Measurements from ENCODE around the gene CROCC. TPM values are rescaled to one million over a fixed set of nuclear protein-coding genes. Genes with fewer than 3 reads are reported as not detected.

The CROCC gene
- total RNA-seq, 1 donor from 2014 or later, result 27.0 TPM

DNA sequence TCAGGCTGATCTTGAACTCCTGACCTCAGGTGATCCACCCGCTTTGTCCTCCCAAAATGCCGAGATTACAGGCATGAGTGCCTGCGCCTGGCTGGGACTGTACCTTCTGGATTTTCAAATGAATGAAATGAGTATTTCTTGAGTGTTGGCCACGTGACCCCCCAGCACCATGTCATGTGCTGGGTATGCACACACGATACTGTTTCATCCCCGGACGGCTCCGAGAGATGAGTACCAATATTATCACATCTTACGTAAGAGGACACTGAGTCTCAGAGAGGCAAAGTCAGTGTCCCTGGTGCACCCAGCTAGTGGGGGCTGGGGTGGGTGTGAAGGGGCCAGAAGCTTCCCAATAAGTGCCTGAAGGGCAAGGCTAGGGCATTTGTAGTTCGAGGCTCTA is 780 bp upstream of the CROCC start:
- no peaks in the 10 kb centered on the region for H3K36me3 ChIP-seq
- no peak overlapping the region for H3K27ac ChIP-seq
- H3K9me3 ChIP-seq, result no peaks in the 10 kb centered on the region
- intact Hi-C loops (cut with DNase I), result no loop called here
- H3K4me1 ChIP-seq, result no peaks in the 10 kb centered on the region
- H3K27me3 ChIP-seq, result no peaks in the 10 kb centered on the region
- no peak for DNase-seq (ENCODE audit: low spot score in 2 of 2)
- TF ChIP-seq, protein P1, sequence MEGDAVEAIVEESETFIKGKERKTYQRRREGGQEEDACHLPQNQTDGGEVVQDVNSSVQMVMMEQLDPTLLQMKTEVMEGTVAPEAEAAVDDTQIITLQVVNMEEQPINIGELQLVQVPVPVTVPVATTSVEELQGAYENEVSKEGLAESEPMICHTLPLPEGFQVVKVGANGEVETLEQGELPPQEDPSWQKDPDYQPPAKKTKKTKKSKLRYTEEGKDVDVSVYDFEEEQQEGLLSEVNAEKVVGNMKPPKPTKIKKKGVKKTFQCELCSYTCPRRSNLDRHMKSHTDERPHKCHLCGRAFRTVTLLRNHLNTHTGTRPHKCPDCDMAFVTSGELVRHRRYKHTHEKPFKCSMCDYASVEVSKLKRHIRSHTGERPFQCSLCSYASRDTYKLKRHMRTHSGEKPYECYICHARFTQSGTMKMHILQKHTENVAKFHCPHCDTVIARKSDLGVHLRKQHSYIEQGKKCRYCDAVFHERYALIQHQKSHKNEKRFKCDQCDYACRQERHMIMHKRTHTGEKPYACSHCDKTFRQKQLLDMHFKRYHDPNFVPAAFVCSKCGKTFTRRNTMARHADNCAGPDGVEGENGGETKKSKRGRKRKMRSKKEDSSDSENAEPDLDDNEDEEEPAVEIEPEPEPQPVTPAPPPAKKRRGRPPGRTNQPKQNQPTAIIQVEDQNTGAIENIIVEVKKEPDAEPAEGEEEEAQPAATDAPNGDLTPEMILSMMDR (IDR thresholded peaks at IDR 0.05), result no peak
- H3K4me3 ChIP-seq, result no peak overlapping the region

DNA sequence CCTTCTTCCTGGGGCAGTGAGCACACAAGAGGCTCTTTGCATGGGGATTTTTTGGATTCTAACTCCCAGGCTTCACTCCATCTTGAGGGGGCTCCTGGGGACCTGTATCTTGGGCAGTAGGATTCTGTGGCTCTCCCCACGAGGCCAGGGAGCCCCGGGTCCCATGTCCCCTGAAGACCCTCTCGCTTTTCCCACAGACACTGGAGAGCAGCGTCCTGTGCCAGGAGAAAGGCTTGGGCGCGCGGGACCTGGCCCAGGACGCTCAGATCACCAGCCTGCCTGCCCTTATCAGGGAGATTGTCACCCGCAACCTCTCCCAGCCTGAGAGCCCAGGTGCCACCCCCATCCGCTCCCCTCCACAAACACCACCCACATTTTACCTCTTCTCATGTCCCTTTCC is 735 bp downstream of the CROCC start:
- no peaks in the 10 kb centered on the region for H3K9me3 ChIP-seq
- H3K27ac ChIP-seq, result no peak overlapping the region
- no peaks in the 10 kb centered on the region for H3K4me1 ChIP-seq
- no peak for DNase-seq (ENCODE audit: low spot score in 2 of 2)
- no peaks in the 10 kb centered on the region for H3K27me3 ChIP-seq
- no peak overlapping the region for H3K4me3 ChIP-seq
- intact Hi-C loops (cut with DNase I), result no loop called here
- TF ChIP-seq, protein P1 (IDR thresholded peaks at IDR 0.05), result no peak
- no peaks in the 10 kb centered on the region for H3K36me3 ChIP-seq

DNA sequence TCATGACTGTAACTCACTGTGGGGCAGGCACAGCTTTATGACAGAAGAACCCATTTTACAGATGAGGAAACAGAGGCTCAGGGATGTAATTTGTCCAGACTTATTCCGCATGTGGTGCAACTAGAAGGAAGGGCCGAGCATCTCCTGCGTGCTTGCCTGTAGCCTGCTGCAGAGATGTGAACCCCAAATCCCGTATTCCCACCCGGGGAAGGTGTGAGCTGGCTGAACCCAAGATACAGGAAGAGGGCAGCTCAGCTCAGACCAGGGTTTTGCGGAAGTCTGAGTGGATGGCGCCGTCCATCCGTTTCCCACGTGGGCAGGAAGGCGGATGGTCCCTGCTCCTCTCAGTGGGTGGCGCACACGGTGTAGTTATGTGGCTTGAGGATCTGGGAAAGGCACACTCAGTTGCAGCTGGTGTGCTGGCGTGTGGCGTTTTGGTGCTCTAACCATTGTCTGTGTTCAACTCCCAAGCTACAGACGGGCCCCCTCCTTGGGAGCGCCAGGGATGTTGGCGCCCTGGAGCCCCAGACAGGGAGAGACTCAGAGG is 1.2 kb downstream of the CROCC start:
- TF ChIP-seq, protein P1 (IDR thresholded peaks at IDR 0.05), result no peak
- no peak for DNase-seq (ENCODE audit: low spot score in 2 of 2)
- Histone ChIP-seq H3K4me3 (no peak overlapping the region), H3K9me3 (no peaks in the 10 kb centered on the region), H3K36me3 (no peaks in the 10 kb centered on the region), H3K27ac (no peak overlapping the region), H3K4me1 (no peaks in the 10 kb centered on the region), H3K27me3 (no peaks in the 10 kb centered on the region)
- intact Hi-C loops (cut with DNase I), result no loop called here

DNA sequence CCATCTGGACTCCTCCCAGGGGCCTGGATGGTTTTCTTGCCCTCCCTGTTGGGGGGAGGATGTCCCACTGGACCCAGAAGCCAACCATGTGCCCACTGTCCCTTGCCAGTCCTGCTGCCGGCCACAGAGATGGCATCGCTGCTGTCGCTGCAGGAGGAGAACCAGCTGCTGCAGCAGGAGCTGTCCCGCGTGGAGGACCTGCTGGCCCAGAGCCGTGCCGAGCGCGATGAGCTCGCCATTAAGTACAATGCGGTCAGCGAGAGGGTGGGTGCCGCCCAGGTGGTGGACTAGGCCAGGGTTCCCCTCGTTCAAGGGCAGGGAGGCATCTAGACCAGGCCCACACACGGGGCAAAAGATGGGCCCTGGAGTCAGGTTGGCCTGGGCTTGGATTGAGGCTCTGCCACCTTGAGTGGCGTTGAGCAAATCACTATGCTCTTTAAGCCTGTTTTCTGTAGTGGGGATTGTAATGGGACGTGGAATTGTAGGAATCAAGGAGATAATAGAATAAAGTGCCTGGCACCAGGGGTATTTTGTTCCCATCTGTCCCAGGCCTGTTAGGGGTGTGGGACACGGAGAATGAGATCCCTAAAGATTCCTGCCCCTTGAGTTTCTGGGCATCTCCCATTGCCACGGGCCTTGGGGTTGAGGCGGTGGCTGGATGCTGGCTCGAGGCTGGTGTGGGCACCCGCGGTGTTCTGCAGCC is 2.6 kb downstream of the CROCC start:
- intact Hi-C loops (cut with DNase I), result no loop called here
- TF ChIP-seq, protein P1 (IDR thresholded peaks at IDR 0.05), result no peak
- no peaks in the 10 kb centered on the region for H3K9me3 ChIP-seq

DNA sequence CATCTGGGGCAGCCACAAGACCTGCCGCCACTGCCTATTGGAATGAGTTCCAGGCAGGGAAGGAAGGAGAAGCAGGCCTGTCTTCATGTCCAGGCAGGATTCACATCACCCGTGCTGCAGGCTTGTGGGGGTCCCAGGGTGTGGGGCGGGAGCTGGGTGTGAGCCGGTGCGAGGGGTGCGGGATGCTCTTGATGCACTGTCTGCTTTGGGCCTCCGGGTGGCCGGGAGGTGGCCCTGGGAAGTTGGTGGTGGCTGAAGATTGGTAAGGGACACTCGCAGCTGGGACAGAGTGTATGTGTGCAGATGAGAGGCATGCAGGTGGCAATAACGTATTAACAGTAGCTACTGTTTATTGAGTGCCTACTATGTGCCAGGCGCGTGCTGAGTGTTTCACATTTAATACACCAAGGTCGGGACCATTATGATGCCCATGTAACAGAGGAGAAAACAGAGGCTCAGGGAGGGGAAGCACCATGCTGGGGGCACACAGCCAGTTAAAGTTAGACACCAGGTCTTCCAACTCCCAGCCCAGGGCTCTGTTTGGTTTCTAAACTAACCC is 3.3 kb downstream of the CROCC start:
- H3K4me3 ChIP-seq, result no peak overlapping the region
- TF ChIP-seq, protein P1 (IDR thresholded peaks at IDR 0.05), result no peak
- H3K4me1 ChIP-seq, result no peaks in the 10 kb centered on the region
- no peaks in the 10 kb centered on the region for H3K27me3 ChIP-seq
- no peak for DNase-seq (ENCODE audit: low spot score in 2 of 2)
- H3K36me3 ChIP-seq, result peaks cover 0 to under 1% of the 10 kb centered on the region in 2 donors
- no peaks in the 10 kb centered on the region for H3K9me3 ChIP-seq
- intact Hi-C loops (cut with DNase I), result no loop called here
- H3K27ac ChIP-seq, result no peak overlapping the region

More for the DNA sequence above, 2.6 kb downstream of the CROCC start:
- no peaks in the 10 kb centered on the region for H3K36me3 ChIP-seq
- H3K4me1 ChIP-seq, result no peaks in the 10 kb centered on the region
- DNase-seq (ENCODE audit: low spot score in 2 of 2), result no peak
- H3K4me3 ChIP-seq, result no peak overlapping the region
- no peak overlapping the region for H3K27ac ChIP-seq
- no peaks in the 10 kb centered on the region for H3K27me3 ChIP-seq
